ENCODE measurements around the gene HS6ST3.

GRCh38 chr13:96743296-96744089 is 653.6 kb downstream of the HS6ST3 start:
- TF ChIP-seq, protein P1, sequence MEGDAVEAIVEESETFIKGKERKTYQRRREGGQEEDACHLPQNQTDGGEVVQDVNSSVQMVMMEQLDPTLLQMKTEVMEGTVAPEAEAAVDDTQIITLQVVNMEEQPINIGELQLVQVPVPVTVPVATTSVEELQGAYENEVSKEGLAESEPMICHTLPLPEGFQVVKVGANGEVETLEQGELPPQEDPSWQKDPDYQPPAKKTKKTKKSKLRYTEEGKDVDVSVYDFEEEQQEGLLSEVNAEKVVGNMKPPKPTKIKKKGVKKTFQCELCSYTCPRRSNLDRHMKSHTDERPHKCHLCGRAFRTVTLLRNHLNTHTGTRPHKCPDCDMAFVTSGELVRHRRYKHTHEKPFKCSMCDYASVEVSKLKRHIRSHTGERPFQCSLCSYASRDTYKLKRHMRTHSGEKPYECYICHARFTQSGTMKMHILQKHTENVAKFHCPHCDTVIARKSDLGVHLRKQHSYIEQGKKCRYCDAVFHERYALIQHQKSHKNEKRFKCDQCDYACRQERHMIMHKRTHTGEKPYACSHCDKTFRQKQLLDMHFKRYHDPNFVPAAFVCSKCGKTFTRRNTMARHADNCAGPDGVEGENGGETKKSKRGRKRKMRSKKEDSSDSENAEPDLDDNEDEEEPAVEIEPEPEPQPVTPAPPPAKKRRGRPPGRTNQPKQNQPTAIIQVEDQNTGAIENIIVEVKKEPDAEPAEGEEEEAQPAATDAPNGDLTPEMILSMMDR (IDR thresholded peaks at IDR 0.05): no peak
- TF ChIP-seq POLR2A (IDR thresholded peaks at IDR 0.05): no peak

Measured in adrenal gland (tissue), 5 donors.